Measurements from ENCODE around the gene FOXL3. TPM values are rescaled to one million over a fixed set of nuclear protein-coding genes. Genes with fewer than 3 reads are reported as not detected.

Gene FOXL3
- polyA plus RNA-seq, 2 of the 4 experiments (the other 2 are of a cell fraction), result not detected

DNA sequence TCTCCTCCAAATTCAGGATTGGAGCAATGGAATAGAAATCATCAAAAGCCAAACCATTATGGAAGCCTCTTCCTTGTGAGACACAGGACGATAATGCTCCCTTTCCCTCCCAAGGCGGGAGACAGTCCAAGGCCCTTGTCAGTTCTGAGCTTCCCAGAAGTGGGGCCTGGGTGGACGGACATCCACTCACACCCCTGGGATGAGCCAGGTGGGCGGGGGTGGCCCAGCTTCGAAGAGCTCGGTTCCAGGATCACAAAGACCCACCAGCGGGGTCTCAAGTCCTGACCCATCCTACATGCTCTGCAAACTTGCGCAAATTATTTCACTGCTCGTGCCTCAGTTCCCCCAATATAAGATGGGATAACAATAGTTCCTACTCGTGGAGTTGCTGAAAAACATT, 10.1 kb upstream of the FOXL3 start:
- Histone ChIP-seq H3K9me3 (peaks cover 30% of the 10 kb centered on the region), H3K27ac (no peak overlapping the region), H3K4me2 (no peak overlapping the region), H3K4me3 (no peak overlapping the region), H3K4me1 (no peaks in the 10 kb centered on the region)
- ChIA-PET CTCF (interaction anchor here (1.0 kb wide), 1 partner anchor 10 kb away, joined by 4 read pairs; the partner anchor contains the start of gene FOXL3), POLR2A (no interaction called here)
- no peak for FAIRE-seq
- no peak for DNase-seq (ENCODE audit: low read depth in 1 of 2, low spot score in 1 of 2)
- no peak for ATAC-seq
- TF ChIP-seq, protein P1, sequence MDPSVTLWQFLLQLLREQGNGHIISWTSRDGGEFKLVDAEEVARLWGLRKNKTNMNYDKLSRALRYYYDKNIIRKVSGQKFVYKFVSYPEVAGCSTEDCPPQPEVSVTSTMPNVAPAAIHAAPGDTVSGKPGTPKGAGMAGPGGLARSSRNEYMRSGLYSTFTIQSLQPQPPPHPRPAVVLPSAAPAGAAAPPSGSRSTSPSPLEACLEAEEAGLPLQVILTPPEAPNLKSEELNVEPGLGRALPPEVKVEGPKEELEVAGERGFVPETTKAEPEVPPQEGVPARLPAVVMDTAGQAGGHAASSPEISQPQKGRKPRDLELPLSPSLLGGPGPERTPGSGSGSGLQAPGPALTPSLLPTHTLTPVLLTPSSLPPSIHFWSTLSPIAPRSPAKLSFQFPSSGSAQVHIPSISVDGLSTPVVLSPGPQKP (IDR thresholded peaks at IDR 0.05; ENCODE audit: low read depth, low read length), result no peak
- TF ChIP-seq MYC (IDR thresholded peaks at IDR 0.05; ENCODE audit: borderline replicate concordance, low read length) (no peak), KDM1A (IDR thresholded peaks at IDR 0.05; ENCODE audit: low read depth) (no peak), FOSB (CRISPR knock-in tag; IDR thresholded peaks at IDR 0.05) (no peak)
- 25% methylated on average over 10 of the region's 10 CpGs for WGBS (ENCODE audit: missing lambda C conversion rate)

DNA sequence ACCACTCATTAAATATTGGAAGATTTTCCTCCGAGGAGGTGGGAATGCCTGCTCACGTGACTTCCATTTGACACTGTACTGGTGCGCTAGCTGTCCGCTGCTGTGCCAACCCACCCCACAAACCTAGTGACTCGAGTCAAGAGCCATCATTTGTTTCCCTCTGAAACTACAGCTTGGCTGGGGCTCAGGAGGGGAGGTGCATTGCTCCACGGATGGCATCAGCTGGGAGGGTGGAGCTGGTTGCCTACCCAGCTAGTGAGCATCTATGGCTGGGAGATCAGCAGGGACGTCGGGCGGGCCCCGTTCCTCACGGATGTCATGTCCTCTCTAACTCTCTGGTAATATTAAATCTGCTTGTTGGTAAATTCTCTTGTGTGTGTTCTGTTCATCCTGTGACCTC, 9.5 kb upstream of the FOXL3 start:
- FAIRE-seq, result no peak
- no peaks in the 10 kb centered on the region for H3K4me1 ChIP-seq
- POLR2A ChIA-PET, result no interaction called here
- no peak for DNase-seq (ENCODE audit: low read depth in 1 of 2, low spot score in 1 of 2)
- no peak overlapping the region for H3K4me2 ChIP-seq
- WGBS (ENCODE audit: missing lambda C conversion rate), result 55% methylated on average over 11 of the region's 11 CpGs
- TF ChIP-seq RARB (CRISPR knock-in tag; IDR thresholded peaks at IDR 0.05) (no peak), CHD2 (IDR thresholded peaks at IDR 0.05; ENCODE audit: low read length, partially characterized antibody) (no peak), HOXB5 (CRISPR knock-in tag; IDR thresholded peaks at IDR 0.05) (no peak), EHF (CRISPR knock-in tag; IDR thresholded peaks at IDR 0.05) (no peak), HOXB13 (CRISPR knock-in tag; IDR thresholded peaks at IDR 0.05; ENCODE audit: low read depth) (no peak), MAZ (IDR thresholded peaks at IDR 0.05; ENCODE audit: borderline replicate concordance, low read depth, low read length) (no peak), HOXA7 (CRISPR knock-in tag; IDR thresholded peaks at IDR 0.05) (no peak), HDAC2 (IDR thresholded peaks at IDR 0.05) (no peak), EP300 (IDR thresholded peaks at IDR 0.05) (no peak)
- CTCF ChIA-PET, result interaction anchor here (1.0 kb wide), 1 partner anchor 9 kb away, joined by 4 read pairs; the partner anchor contains the start of gene FOXL3
- no peak overlapping the region for H3K27ac ChIP-seq
- peaks cover 23% of the 10 kb centered on the region for H3K9me3 ChIP-seq
- H3K4me3 ChIP-seq, result no peak overlapping the region
- ATAC-seq, result no peak

DNA sequence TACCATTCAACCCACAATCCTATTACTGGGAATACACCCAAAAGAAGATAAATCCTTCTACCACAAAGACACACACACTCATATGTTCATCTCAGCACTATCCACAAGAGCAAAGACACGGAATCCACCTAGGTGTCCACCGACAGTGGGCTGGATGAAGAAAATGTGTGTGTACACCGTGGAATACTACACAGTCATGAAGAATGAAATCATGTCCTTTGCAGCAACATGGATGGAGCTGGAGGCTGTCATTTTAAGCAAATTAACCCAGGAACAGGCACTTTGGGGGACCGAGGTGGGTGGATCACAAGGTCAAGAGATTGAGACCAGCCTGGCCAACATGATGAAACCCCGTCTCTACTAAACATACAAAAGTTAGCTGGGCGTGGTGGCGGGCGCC, 8.3 kb upstream of the FOXL3 start:
- POLR2A ChIA-PET, result no interaction called here
- Histone ChIP-seq H3K4me3 (no peak overlapping the region), H3K4me1 (no peaks in the 10 kb centered on the region), H3K4me2 (no peak overlapping the region), H3K9me3 (peaks cover 12% of the 10 kb centered on the region), H3K27ac (no peak overlapping the region)
- FAIRE-seq (no peak), ATAC-seq (no peak), DNase-seq (ENCODE audit: low read depth in 1 of 2, low spot score in 1 of 2) (no peak)
- CTCF ChIA-PET, result interaction anchor here (0.9 kb wide), 1 partner anchor 10 kb away, joined by 3 read pairs; no protein-coding TSS in a partner anchor
- 48% methylated on average over 8 of the region's 8 CpGs for WGBS (ENCODE audit: missing lambda C conversion rate)
- TF ChIP-seq SMC3 (IDR thresholded peaks at IDR 0.05), result no peak
- no peak for TF ChIP-seq HEYL (CRISPR knock-in tag; IDR thresholded peaks at IDR 0.05)
- TF ChIP-seq JUN (IDR thresholded peaks at IDR 0.05), result no peak
- TF ChIP-seq CBX8 (IDR thresholded peaks at IDR 0.05), result no peak
- TF ChIP-seq PHF8 (IDR thresholded peaks at IDR 0.05; ENCODE audit: borderline replicate concordance, low read depth), result no peak
- TF ChIP-seq TFCP2L1 (CRISPR knock-in tag; IDR thresholded peaks at IDR 0.05), result no peak
- TF ChIP-seq BHLHE40 (IDR thresholded peaks at IDR 0.05; ENCODE audit: low read depth, low read length), result no peak
- TF ChIP-seq, protein P2, sequence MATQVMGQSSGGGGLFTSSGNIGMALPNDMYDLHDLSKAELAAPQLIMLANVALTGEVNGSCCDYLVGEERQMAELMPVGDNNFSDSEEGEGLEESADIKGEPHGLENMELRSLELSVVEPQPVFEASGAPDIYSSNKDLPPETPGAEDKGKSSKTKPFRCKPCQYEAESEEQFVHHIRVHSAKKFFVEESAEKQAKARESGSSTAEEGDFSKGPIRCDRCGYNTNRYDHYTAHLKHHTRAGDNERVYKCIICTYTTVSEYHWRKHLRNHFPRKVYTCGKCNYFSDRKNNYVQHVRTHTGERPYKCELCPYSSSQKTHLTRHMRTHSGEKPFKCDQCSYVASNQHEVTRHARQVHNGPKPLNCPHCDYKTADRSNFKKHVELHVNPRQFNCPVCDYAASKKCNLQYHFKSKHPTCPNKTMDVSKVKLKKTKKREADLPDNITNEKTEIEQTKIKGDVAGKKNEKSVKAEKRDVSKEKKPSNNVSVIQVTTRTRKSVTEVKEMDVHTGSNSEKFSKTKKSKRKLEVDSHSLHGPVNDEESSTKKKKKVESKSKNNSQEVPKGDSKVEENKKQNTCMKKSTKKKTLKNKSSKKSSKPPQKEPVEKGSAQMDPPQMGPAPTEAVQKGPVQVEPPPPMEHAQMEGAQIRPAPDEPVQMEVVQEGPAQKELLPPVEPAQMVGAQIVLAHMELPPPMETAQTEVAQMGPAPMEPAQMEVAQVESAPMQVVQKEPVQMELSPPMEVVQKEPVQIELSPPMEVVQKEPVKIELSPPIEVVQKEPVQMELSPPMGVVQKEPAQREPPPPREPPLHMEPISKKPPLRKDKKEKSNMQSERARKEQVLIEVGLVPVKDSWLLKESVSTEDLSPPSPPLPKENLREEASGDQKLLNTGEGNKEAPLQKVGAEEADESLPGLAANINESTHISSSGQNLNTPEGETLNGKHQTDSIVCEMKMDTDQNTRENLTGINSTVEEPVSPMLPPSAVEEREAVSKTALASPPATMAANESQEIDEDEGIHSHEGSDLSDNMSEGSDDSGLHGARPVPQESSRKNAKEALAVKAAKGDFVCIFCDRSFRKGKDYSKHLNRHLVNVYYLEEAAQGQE (IDR thresholded peaks at IDR 0.05), result no peak
- no peak for TF ChIP-seq GATA3 (IDR thresholded peaks at IDR 0.05; ENCODE audit: borderline replicate concordance)
- TF ChIP-seq FOXS1 (CRISPR knock-in tag; IDR thresholded peaks at IDR 0.05), result no peak
- TF ChIP-seq, protein P3, sequence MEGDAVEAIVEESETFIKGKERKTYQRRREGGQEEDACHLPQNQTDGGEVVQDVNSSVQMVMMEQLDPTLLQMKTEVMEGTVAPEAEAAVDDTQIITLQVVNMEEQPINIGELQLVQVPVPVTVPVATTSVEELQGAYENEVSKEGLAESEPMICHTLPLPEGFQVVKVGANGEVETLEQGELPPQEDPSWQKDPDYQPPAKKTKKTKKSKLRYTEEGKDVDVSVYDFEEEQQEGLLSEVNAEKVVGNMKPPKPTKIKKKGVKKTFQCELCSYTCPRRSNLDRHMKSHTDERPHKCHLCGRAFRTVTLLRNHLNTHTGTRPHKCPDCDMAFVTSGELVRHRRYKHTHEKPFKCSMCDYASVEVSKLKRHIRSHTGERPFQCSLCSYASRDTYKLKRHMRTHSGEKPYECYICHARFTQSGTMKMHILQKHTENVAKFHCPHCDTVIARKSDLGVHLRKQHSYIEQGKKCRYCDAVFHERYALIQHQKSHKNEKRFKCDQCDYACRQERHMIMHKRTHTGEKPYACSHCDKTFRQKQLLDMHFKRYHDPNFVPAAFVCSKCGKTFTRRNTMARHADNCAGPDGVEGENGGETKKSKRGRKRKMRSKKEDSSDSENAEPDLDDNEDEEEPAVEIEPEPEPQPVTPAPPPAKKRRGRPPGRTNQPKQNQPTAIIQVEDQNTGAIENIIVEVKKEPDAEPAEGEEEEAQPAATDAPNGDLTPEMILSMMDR (IDR thresholded peaks at IDR 0.05), result no peak
- TF ChIP-seq, protein P4, sequence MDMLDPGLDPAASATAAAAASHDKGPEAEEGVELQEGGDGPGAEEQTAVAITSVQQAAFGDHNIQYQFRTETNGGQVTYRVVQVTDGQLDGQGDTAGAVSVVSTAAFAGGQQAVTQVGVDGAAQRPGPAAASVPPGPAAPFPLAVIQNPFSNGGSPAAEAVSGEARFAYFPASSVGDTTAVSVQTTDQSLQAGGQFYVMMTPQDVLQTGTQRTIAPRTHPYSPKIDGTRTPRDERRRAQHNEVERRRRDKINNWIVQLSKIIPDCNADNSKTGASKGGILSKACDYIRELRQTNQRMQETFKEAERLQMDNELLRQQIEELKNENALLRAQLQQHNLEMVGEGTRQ (IDR thresholded peaks at IDR 0.05), result no peak
- no peak for TF ChIP-seq EHMT2 (IDR thresholded peaks at IDR 0.05; ENCODE audit: low read depth)
- TF ChIP-seq, protein P1 (IDR thresholded peaks at IDR 0.05; ENCODE audit: low read depth, low read length), result no peak
- TF ChIP-seq RNF2 (IDR thresholded peaks at IDR 0.05; ENCODE audit: borderline replicate concordance, low read depth), result no peak

Data from A549 (cell line).